Heart left ventricle (tissue), 13 donors: ENCODE data around the gene SEPSECS.

Experiments
- CTCF ChIP-seq, 12 donors: fragments of 200-600 bp; sonication (generic) in 4 of 12; IDR thresholded peaks; one replicate each; pipeline versions ENCODE4 v1.5.0 to v1.8.0; 2018 to 2022; ENCODE audit warnings: antibody characterized with exemption in 12 of 12, mild to moderate bottlenecking in 5 of 12
- POLR2A ChIP-seq, 2 donors: fragments of 450-650 bp; IDR thresholded peaks; one replicate each; pipeline ENCODE4 v1.6.1; 2017; ENCODE audit warnings: antibody characterized with exemption in 2 of 2, mild to moderate bottlenecking in 2 of 2, moderate library complexity in 2 of 2
- donor health status: ischemic (EF 13 %, LVEDD 7.1; RV severe dilation, severe dysfunction).
- donor health status: DM: no; HTN: yes; CAD: no.
- donor health status: DM: no; HTN: no; CAD: no.
- donor health status: ischemic (EF 25% LVEDD 6.9; RV normal size, moderate dysfunction).
- donor health status: ischemic (EF 25% LVEDD 5.7; RV mildly dilated, moderate dysfunction).
- donor health status: ischemic (EF 35%, LVEDD 5.7; RV mildly dilated, moderate dysfunction).
- donor health status: nonischemic (EF 11% LVEDD 7.7; RV severe dilation, severe dysfunction).
- donor health status: DM: yes; HTN: yes; CAD: no.
- donor health status: PGD.
- donor health status: ischemic (EF 29% LVEDD 5.4; RV normal size, mild dysfunction).
- donor health status: nonischemic (EF 23%, LVEDD 6.1; RV moderate dilation, normal function).

- no peak for TF ChIP-seq CTCF (IDR thresholded peaks at IDR 0.05)
- TF ChIP-seq POLR2A (IDR thresholded peaks at IDR 0.05), result no peak
These were observed 5.7 kb upstream of the SEPSECS start for GRCh38 chr4:25165916-25166315.
